ENCODE data around the gene FGF14. TPM values are rescaled to one million over a fixed set of nuclear protein-coding genes. Genes with fewer than 3 reads are reported as not detected.
A peak's percentile ranks its signal among the peaks of the same experiment; 100 is the strongest.

Gene FGF14
- polyA plus RNA-seq, 4 donors = 1.0 to 1.6 (median 1.1) TPM

GRCh38 chr13:101830035-101830434 is 571.8 kb downstream of the FGF14 start:
- no peak for DNase-seq (ENCODE audit: low read depth in 4 of 4, low spot score in 2 of 4)

GRCh38 chr13:101829484-101829883 is 572.4 kb downstream of the FGF14 start:
- DNase-seq (ENCODE audit: low read depth in 4 of 4, low spot score in 2 of 4) = no peak

DNA sequence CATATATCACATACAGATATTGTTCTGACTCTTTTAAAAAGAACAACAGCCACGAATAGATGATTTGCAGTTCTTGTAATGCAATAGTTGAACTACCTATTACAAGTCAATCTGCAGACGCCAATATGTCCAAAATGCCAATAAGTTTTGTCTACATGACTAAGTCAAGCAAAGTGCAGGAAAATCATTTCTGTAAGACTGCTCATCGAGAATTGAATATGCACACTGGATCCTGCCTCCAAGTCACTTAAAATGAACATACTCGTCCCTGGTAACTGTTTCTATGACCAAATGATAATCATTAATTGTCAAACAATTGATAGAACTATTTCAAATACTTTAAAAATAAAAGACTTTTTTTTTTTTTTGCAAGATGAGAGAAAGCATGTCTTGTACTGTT is 573.7 kb downstream of the FGF14 start:
- no peak for DNase-seq (ENCODE audit: low read depth in 4 of 4, low spot score in 2 of 4)

DNA sequence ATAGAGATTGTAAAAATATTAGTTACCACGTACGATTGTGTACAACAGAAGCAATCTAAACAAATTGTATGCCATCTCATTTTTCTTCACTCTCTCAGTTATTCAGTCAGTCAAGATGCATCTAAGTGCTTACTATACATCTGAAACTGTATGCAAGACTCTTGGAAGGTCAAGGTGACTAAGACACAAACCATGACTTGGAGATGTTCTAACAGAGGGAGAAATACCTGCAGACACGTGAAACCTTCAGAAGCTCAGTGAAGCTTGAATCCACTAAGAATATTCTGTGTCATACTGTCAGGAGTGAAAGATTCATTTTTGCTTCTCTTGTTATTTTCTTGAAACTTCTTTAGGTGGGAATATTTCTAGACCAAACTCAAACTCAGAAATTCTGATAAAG is 584.0 kb downstream of the FGF14 start:
- DNase-seq (ENCODE audit: low read depth in 4 of 4, low spot score in 2 of 4) = no peak

DNA sequence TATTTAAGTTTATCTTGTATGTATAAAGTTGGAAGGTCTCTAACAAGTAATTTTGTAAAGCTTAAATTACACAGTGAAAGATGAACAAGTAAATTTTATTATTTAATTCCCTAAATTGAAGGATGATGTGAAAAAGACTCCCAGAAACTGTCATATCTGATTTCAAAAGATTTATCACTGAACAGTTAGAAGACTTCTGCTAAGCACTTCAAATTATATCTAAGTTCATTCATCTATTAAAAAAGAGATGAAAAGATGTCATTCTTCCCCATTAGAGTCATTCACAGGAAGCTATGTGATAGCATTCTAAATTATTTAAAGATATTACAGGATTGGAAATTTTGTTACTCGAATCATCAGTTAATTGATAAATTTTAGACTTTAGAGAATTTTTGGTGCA is 590.0 kb downstream of the FGF14 start:
- DNase-seq (ENCODE audit: low read depth in 4 of 4, low spot score in 2 of 4) = no peak

DNA sequence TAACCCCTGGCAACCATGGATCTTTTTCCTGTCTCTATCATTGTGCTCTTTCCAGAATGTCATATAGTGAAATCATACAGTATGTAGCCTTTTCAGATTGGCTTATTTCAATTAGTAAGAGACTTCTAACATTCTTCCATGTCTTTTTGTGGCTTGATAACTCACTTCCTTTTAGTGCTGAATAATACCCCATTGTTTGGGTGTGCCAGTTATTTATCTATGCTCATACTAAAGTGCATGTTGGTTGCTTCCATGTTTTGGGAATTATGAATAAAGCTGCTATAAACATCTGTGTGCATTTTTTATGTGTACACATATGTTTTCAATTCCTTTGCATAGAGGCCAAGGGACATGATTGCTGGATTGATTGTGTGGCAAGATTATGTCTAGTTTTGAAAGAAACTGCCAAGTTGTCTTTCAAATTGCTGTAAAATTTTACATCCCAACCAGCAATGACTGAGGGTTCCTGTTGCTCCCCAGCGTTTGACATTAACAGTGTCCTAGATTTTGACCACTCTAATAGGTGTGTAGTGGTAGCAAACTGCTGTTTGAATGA is 590.5 kb downstream of the FGF14 start:
- DNase-seq (ENCODE audit: low read depth in 4 of 4, low spot score in 2 of 4) = no peak

GRCh38 chr13:101799196-101799595 is 602.7 kb downstream of the FGF14 start:
- DNase-seq (ENCODE audit: low read depth in 4 of 4, low spot score in 2 of 4) = no peak

GRCh38 chr13:101798437-101798836 is 603.4 kb downstream of the FGF14 start:
- DNase-seq (ENCODE audit: low read depth in 4 of 4, low spot score in 2 of 4) = no peak

GRCh38 chr13:101795460-101795859 is 606.4 kb downstream of the FGF14 start:
- no peak for DNase-seq (ENCODE audit: low read depth in 4 of 4, low spot score in 2 of 4)

GRCh38 chr13:101795025-101795424 is 606.8 kb downstream of the FGF14 start:
- DNase-seq (ENCODE audit: low read depth in 4 of 4, low spot score in 2 of 4) = no peak

DNA sequence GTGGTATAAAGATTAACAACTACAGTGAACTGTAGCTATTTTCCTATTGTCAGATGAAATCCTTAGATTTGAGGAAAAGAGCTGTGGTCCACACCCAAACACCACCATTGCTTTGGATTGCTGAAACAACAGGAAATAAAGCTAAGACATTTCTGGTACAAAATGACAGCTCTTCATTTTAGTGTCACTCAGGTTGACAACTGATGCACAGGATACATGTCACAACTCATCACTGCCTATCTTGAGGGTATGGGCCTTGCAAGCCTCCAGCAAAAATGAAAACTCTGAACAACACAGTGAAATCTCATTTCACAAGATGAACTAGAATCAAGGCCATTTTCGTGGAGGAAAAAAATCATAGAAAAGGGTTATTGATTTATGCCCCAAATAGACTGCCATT is 609.7 kb downstream of the FGF14 start:
- DNase-seq (ENCODE audit: low read depth in 4 of 4, low spot score in 2 of 4) = no peak

GRCh38 chr13:101785858-101786257 is 616.0 kb downstream of the FGF14 start:
- DNase-seq (ENCODE audit: low read depth in 4 of 4, low spot score in 2 of 4) = peak in 1 of 4 donors; percentile 24

- DNase-seq (ENCODE audit: low read depth in 4 of 4, low spot score in 2 of 4) = no peak
Measured at GRCh38 chr13:101784313-101784712, 617.5 kb downstream of the FGF14 start.

- no peak for DNase-seq (ENCODE audit: low read depth in 4 of 4, low spot score in 2 of 4)
Measured at GRCh38 chr13:101783554-101783953, 618.3 kb downstream of the FGF14 start.

DNA sequence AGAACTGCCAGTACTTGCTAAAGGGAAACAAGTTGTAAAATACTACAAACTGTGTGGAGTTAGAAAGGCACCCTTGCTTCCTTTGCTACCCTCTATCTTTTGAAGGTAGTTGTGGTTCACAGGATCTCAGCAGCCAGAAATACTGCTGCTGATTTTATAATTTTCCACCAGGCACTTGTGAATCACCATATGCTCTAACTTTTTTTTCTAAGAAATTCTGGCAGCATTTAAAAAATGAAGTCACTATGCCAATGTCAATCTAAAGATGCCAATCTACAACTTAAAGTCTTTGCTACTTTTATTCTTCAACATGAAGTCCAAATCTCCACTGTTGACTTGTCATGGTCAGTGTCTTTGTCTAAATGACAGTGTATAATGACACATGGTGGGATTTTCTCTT is 621.6 kb downstream of the FGF14 start:
- DNase-seq (ENCODE audit: low read depth in 4 of 4, low spot score in 2 of 4) = no peak

- no peak for DNase-seq (ENCODE audit: low read depth in 4 of 4, low spot score in 2 of 4)
Measured at GRCh38 chr13:101779147-101779546, 622.7 kb downstream of the FGF14 start.

GRCh38 chr13:101775267-101775666 is 626.6 kb downstream of the FGF14 start:
- DNase-seq (ENCODE audit: low read depth in 4 of 4, low spot score in 2 of 4) = no peak

DNA sequence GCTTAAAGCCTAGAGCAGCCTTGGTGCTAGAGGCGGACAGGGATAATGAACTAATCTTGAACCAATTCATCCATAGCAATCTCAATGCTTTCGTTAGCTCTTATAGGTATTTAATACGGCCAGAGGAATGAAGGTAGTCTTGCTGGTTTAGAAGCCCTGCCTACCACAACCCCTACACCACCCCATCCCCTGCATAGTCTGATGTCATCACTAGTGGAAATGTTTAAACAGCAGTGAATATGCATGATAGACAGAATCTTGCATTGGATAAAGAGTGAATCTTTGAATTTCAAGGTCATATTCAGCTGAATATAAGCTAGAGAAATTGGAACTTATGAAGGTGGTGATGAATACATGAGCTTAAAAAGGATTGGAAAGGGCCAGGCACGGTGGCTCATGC is 627.5 kb downstream of the FGF14 start:
- no peak for DNase-seq (ENCODE audit: low read depth in 4 of 4, low spot score in 2 of 4)

DNA sequence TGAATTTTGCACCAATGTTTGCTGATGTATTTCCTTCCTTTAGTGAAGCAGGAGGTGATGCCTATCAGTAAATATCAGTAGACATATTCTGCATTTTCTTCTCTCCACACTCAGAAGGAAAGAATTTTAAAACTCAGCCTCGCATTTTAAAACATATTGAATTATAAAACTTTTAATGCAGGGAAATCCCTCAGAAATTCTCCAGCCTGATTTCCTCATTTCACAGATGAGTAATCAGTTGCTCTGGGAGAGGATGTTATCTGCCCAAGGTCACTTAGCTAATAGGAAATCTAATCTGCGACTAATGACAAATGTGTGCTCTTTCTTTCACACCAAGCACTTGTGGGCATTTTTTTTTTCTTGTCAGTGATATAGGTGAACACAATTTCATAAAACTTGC is 628.8 kb downstream of the FGF14 start:
- no peak for DNase-seq (ENCODE audit: low read depth in 4 of 4, low spot score in 2 of 4)

DNA sequence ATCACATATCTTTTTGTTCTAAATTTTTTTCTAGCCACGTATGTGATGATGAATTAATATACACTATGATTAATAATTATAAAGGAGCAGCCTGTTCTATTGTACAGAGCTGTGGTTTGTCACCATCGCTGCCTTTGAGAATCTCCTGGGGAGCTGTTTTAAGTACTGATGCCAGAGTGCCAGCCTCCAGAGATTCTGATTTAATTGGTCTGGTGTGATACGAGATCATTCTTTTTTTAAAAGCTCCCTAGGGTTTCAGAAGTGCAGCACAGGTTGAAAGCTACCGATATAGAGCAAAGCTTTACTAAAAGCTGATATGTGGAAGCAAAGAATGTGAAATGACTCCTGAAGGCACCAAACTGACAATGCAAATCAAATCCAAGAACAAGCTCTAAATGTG is 634.7 kb downstream of the FGF14 start:
- DNase-seq (ENCODE audit: low read depth in 4 of 4, low spot score in 2 of 4) = no peak

GRCh38 chr13:101763191-101763590 is 638.7 kb downstream of the FGF14 start:
- no peak for DNase-seq (ENCODE audit: low read depth in 4 of 4, low spot score in 2 of 4)

DNA sequence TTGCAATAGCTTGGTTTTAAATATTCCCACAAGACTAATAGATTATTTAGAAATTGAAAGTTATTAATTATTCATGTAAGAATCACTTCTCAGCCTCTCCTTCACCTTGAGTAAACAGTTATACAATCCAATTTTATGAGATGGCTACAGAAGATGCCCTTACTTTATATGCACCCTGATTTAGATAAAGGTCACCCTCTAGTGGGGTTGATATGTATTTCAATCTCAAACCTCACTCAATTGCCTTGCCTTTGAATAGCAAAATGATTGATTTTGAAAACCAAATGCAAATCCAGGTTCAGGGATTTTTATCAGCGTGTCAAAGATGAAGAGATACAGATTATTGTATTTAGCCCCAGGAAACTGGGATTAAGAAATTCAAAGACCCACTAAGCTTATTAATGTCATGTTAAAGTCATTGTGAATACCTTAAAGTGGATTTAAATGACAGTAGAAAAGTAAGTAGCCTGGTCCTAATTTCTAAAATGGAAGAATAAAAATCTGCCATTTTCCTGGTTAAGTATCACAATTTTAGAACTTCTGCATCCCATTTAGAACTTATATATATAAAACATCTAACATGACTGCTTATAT is 644.3 kb downstream of the FGF14 start:
- DNase-seq (ENCODE audit: low read depth in 4 of 4, low spot score in 2 of 4) = peak in 1 of 4 donors; percentile 10

All from left renal cortex interstitium (tissue), 4 donors.